GM18526 (cell line): Measurements from ENCODE around the gene TMEM100.

ENCODE experiments used
- POLR2A ChIP-seq: IDR thresholded peaks from 3 replicates; pipeline ENCODE4 v1.6.1; 2011; ENCODE audit not compliant: insufficient read length; ENCODE audit errors: extremely low read depth

The TMEM100 gene

DNA sequence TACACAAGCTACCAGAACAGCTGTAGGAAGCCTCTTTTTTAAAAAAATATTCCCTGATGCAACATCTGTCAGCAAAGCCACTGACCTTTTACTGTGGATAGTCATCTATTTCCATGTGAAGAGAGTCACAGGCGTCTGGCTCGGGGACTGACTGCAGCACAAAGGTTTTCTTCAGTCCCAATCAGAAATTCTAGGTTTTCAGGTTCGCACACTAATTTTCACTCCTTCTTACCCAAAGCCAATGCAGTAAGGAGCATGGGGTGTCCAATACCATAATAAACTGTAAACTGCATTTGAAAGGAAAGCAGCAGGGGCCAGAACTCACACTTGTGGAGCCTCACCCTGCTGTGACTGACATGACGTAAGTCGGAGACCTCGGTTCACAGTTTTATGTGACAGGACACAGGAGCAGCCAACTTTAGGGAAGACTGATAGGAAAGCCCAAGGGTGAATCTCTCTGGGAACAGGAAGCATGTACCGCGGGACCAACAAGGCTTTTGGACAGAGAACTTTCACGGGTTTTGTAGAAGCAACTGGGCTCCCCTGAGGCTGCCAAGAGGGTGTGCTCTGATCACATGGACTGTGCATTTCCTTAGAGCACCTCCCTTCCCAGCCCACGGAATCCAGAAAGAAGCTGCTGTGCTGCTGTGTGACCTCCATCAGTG is 9.1 kb upstream of the TMEM100 start:
- TF ChIP-seq POLR2A = no peak

DNA sequence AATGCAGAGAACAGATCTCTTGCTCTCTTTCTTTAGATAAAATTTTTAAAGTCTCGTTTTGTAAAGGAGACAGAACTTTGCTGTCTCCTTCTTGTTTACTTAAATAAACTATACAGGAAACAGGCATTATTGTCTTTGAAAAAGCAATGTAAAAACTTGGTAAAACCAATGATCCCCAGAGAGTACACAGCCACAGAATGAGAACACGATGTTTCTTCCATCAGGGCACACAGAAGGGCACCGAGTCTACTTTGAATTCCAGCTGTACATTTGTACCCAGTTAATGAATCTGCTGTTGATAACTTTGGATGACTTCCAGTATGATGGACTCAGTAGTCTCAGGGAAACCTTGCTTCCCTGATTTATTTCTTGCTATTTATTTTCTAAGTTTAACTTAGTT is 8.1 kb upstream of the TMEM100 start:
- no peak for TF ChIP-seq POLR2A

DNA sequence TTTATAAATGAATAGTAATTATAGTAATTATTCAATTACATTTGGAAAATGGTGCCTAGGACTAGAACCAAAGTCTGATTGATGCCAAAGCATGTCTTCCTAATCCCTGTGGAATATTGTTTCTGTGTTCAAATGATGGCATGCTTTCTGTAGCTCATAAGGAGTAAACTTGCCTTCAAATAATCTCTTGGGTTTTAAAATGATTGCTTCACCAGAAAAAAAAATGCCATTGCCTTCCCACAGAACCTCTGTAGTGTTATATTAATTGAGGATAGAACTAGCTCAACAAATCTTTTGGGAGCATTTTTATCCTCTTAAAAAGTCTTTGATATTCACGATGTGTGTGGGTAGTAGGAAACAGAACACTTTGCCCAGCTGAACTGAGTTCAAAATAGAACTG is 7.7 kb upstream of the TMEM100 start:
- TF ChIP-seq POLR2A = no peak

DNA sequence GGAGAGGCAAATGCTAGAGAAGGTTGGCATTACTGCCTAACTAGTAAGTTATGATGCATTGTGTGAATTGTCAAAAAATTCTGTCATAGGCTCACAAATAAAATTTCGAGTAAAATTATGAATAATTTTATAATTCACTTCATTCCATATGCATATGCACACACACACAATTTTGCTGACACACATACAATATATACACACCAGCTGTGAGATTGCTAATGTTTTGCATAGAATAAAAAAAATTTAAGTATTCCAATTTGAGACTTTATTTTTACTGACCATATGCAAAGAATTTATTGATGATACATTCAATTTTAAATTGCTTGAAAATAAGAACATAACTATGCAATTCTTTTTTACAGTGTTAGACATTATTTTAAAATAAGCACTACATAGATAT is 6.8 kb upstream of the TMEM100 start:
- no peak for TF ChIP-seq POLR2A

DNA sequence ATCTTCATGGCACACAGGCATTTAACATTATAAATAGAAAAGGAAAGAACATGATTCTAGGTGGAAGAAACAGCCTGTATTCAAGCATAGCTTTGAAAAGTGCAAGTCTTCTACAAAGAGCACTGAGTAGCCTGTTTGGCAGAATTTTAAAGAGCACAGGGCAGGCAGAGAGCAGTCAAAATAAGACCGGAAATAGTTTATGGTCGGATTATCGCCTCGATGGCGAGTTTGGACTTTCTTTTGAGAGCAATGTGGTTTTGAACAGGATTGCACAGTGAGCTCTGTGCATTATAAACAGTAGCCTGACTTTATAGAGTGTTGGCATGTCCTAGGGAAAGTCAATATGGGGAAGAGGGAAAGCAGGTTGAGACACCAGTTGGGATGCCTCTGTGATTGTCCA is 6.2 kb upstream of the TMEM100 start:
- TF ChIP-seq POLR2A = no peak

DNA sequence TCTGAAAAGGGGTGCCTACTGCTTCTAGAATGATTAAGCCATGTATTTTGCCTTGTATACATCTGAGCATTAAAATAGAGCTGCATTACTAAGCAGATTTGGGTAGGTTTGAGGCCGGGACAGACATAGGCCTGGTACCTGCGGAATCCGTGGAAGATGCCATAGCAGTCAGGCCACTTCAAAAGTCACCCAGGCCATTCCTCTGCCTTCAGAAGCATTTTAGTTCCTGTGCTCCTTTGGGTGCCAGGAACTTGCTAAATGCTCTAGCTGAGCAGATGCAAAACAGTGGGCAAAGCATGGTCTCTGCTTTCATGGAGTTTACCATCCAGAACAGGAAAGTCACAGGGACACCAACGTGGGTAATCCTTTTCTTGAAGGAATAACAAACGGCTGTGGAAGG is 5.7 kb upstream of the TMEM100 start:
- TF ChIP-seq POLR2A = no peak

DNA sequence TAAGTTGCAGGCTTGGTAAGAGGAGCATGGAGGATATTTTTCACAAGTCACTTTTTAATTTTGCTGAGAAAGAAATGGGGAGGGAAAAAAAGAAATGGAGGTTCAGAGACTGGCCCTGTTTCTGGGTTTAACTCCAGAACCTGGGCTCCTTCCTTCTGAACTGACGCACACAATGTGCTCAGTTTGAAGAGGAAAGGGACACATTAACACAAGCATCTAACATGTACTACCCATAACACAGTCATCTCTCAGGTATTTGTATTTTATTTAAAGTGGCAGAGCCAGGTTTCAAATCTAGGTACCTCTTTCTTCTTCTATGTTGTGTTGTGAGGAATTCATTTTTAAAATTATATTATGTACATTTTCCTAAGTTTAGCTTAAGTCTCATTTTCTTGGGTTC is 5.3 kb upstream of the TMEM100 start:
- TF ChIP-seq POLR2A = no peak

DNA sequence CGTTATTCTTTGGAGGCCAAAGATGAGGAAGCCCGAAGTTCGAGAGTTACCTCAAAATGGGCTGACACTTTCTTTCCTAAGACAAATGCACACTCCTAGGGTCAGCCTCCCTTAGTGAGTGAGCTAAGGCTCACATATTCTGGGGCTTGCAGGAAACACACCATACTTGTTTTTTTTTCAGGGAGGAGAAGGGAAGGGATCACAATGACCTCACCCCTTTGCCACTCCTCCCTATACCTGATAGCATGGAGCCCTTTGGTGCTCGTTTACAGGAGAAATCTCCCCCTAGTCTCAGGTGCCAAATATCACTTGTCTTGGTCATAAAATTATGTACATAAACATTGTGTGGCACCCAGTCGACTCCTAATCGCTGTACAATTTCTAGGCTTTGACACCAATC is 4.6 kb upstream of the TMEM100 start:
- no peak for TF ChIP-seq POLR2A

DNA sequence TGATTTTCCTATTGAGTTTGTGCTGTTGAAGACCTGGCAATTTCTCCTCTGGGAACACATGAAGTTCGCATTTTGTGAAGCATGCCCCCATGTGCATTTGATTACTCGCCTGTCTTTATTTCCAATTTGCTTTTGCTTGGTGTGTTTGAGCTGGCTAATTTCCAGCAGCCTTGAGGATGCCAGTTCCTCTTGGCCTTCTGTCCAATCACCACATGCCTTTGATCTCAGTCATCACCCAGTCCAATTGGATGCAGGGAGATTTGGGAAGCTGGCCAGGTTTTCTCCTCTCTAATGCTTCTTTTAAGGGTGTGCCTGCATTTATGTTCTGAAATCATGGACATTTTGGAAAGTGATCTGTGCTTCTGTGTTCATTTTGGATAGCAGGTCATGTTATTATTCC is 3.8 kb upstream of the TMEM100 start:
- TF ChIP-seq POLR2A = no peak

DNA sequence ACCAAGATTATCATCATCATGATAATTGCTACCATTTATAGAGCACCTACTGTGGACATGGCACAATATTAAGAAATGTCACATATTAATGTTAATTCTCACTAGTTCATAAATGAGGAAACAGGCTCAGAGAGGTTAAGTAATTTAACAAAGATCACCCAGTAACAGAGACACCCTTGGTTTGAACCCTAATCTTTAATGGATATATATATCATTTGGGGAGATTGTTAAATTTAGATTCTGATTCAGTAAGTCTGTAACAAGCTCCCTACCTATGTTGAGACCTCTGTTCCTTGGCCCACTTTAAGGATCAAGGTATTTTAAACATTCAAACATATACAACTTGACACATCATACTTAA is 804 bp upstream of the TMEM100 start:
- TF ChIP-seq POLR2A = no peak

DNA sequence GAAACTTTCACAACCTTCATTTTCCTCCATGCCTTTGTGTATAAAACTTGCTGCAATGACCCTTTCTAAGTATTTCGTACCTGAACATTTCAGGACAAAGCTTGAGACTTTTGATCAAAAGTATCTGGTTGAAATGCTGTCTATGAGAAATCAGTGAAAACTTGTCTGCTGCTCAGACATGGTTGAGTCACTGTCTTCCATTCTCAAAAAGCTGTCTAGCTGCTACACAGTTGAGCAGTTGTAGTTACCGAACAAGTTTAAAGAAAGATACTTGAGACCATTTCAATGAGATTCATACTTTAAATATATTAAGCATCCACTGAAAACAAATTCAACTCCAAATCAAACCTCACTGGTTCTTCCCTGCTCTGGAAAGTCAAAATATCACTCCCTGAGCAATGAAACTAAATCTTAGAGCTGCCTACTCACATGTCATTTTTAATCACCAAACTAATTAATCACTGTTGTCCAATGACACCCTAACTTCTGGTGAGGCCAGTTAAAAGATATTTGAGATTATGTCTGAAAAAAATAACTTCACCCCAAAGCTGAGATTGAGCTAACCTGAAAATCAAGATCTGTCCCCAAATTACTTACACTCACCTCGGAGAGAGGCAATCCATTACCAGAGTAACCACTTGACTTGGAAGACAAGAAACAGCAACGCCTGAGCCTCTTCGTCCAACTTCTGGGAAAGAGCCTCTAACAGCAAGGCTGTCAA is 488 bp downstream of the TMEM100 start:
- TF ChIP-seq POLR2A = no peak

DNA sequence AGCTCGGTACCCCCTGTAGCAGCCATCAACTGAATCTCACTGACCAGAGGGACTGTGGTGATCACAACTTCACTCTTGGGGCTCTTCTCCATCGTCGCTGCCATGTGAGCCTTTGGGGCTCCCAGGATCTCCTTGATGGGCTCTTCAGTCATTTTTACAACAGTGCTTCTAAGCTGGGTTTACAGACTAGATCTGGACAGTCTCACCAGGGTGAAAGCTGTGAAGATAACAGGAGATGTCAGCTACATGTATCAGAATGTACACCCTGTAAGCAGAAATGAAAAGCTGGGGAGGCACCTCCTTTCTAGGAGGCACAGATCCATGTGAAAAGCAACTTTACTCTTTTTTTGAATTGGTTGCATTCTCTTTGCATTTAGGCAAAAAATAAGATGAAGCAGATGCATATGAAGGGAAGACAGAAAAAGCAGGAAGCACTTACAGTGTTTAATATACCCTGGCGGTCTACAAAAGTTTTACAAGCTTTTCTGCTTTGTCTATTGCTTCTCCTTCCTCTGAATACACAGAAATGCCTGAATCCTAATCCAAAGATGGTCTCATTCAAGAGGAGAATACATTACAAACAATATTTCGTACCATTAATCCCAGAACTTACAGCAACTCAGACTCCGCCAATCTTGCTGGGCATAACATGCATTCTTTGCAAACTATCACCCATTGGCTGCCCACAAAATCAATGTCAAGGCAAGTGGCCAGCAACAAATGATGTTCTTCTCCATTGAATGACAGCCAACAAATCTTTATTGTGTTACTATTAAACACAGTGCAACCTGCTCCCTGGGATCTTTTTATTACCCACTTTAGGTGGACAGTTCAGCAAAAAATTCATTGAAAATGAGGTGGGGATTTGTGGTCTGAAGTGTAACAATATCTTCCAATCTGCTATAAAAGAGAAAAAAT is 1.5 kb downstream of the TMEM100 start:
- no peak for TF ChIP-seq POLR2A

DNA sequence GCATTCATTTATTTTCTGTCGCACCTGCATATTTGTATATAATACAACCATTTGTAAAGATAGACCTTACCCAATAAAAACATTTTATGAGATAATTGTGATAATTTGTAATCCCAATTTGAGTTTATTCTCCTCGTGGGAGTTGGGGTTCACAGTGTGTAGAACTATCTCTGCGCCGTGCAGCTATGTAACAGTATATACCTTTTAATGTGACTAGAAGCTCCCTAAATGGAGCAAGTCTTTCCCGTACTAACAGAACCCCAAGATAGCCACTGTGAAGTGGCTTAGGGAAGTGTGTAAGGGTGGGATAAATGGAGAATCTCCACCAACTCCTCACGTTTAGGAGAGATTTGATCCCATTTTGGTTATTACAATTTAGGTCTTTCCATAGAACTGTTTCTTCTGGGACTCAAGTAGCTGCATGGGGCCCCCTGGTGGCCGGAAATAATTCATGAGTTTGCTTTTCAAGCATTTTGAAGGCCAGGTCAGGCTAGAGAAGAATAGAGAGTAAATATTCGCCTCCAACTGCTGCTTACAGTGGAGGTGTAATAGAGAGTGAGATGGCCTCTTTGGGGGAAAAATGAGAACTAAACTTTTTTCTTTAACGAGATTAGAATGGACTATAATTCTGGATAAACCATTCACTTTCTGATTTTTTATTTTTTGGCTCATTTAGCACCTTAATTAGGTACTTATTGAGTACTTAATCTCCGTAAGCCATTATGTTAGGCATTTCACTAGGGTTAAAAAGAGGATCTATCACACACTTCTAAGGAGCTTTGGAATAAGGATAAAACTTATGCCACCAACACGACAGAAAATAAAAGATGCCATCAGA is 4.5 kb downstream of the TMEM100 start:
- TF ChIP-seq POLR2A = no peak

DNA sequence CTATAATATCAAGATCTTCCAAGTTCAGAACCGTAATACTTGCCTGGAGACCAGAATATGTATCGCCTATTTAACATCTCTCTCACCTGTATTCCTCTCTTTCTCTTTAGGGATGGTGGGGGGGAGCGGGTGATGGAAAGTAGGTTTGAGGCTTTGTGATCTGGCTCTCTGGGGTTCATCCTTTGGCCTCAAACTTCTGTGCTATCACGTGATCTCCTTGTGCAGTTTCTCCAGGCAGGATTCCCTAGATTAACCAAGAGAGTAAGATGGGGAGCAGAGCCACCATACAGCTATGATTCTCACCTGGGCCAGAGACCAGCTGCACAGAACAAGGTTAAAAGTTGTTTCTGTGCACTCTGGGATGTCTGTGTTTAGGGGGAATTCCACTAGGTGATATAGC is 5.2 kb downstream of the TMEM100 start:
- no peak for TF ChIP-seq POLR2A

DNA sequence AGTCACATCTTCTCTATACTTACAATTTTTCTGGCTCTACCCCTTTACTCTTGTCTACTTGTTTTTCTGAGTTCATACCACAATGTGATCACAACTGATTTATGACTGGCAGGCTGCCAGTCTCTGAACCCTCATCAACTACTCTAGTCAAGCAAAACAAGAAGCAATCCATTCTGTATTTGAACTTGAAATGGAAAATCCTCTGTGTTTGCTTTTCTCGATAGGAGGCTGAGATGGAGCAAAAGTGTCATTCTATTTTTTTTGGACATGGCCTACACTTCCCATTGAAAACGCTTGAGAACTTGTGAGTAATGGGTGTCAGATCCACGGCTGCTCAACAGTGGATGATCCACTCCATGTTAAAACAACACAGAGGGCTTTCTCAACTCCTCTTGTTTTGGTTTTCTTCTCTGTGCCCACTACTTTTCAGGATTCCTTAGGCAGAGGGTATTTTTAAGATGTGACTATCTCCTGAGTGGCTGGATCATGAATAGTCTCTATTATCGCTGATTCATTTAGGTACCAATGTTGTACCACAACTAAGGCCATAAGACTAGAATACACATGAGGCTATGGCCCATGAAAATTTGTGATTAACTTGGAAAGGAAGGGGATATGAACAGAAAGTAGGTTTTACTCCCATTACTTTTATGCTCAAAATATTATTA is 11.7 kb downstream of the TMEM100 start:
- no peak for TF ChIP-seq POLR2A
